T-cell (primary cell): ENCODE data around the gene IKBKG. TPM values are rescaled to one million over a fixed set of nuclear protein-coding genes. Genes with fewer than 3 reads are reported as not detected.
A peak's percentile ranks its signal among the peaks of the same experiment; 100 is the strongest.
"Not testable (repeated sequence)": the region's sequence is repeated elsewhere in the genome, so short reads cannot be mapped to it uniquely, and the experiment has no call there.

ENCODE experiments used
- ATAC-seq, 4 experiments: fragments of 200-7000 bp in 3 of 4; fragments of 150-1000 bp in 1 of 4; cut with Tn5 transposase; replicated peaks in 1 of 4; 1 replicate in 3 of 4; 2 replicates in 1 of 4; pipeline ENCODE4 v1.10.0; 2021; ENCODE audit warnings: moderate library complexity in 3 of 4, mild to moderate bottlenecking in 2 of 4, moderate number of reproducible peaks in 1 of 4
- CTCF ChIA-PET, 2 donors: fragments of 300-600 bp; sonication (Branson Sonifier 250); formaldehyde crosslinking; loops; one replicate each; lab custom pipeline; 2022; ENCODE audit warnings: antibody characterized with exemption in 2 of 2; lab: Charles Lee
- POLR2A ChIA-PET, 2 donors: fragments of 300-600 bp; sonication (Branson Sonifier 250); formaldehyde crosslinking; loops; one replicate each; lab custom pipeline; 2022; ENCODE audit warnings: antibody characterized with exemption in 2 of 2; lab: Charles Lee
- DNase-seq, 35 experiments: peaks; one replicate each; pipeline versions ENCODE4 v3.0.0 to v3.0.0-alpha.2; 2013 to 2023
- H3K27ac ChIP-seq: one replicate; pipeline ENCODE4 v1.5.1; 2013; ENCODE audit warnings: low read length
- H3K27me3 ChIP-seq, 2 experiments: replicated peaks in 1 of 2; 1 replicate in 1 of 2; 2 replicates in 1 of 2; pipeline versions ENCODE4 v1.6.1 to v1.7.0; 2013; ENCODE audit warnings: low read length in 1 of 2, mixed read lengths in 1 of 2; ENCODE audit not compliant: control insufficient read depth in 2 of 2, insufficient read depth in 2 of 2; ENCODE audit errors: extremely low read depth in 1 of 2
- H3K36me3 ChIP-seq, 2 donors: 1 replicate in 1 of 2; 2 replicates in 1 of 2; pipeline versions ENCODE4 v1.6.1 to v1.7.0; 2013; ENCODE audit warnings: low read length in 1 of 2; ENCODE audit not compliant: control insufficient read depth in 2 of 2, insufficient read depth in 1 of 2; ENCODE audit errors: extremely low read depth in 1 of 2
- H3K4me1 ChIP-seq, 2 experiments: 1 replicate in 1 of 2; 2 replicates in 1 of 2; pipeline versions ENCODE4 v1.6.1 to v1.7.0; 2013; ENCODE audit warnings: low read length in 2 of 2, mixed read lengths in 1 of 2; ENCODE audit not compliant: insufficient read depth in 2 of 2, control insufficient read depth in 1 of 2; ENCODE audit errors: extremely low read depth in 1 of 2
- H3K4me3 ChIP-seq, 2 donors: 1 replicate in 1 of 2; 2 replicates in 1 of 2; pipeline versions ENCODE4 v1.5.1 to v1.7.0; 2013; ENCODE audit warnings: mild to moderate bottlenecking in 2 of 2, low read length in 1 of 2, moderate library complexity in 1 of 2; ENCODE audit not compliant: control insufficient read depth in 1 of 2; ENCODE audit errors: extremely low read depth in 1 of 2
- H3K9me3 ChIP-seq: 2 replicates; pipeline ENCODE4 v1.7.0; 2013
- H3K27ac Mint-ChIP-seq, 2 donors: one replicate each; pipeline ENCODE4 v1.8.0; 2020 to 2021; ENCODE audit warnings: mild to moderate bottlenecking in 2 of 2, mixed read lengths in 2 of 2
- H3K27me3 Mint-ChIP-seq, 2 donors: one replicate each; pipeline ENCODE4 v1.8.0; 2021 to 2022; ENCODE audit warnings: mixed read lengths in 2 of 2
- H3K36me3 Mint-ChIP-seq: one replicate; pipeline ENCODE4 v1.8.0; 2021; ENCODE audit warnings: mixed read lengths
- H3K4me1 Mint-ChIP-seq, 3 donors: one replicate each; pipeline ENCODE4 v1.8.0; 2020 to 2022; ENCODE audit warnings: mixed read lengths in 3 of 3, mild to moderate bottlenecking in 1 of 3
- H3K4me3 Mint-ChIP-seq, 3 donors: one replicate each; pipeline ENCODE4 v1.8.0; 2020 to 2022; ENCODE audit warnings: mild to moderate bottlenecking in 3 of 3, mixed read lengths in 3 of 3, moderate library complexity in 3 of 3
- H3K9me3 Mint-ChIP-seq, 3 donors: one replicate each; pipeline ENCODE4 v1.8.0; 2020 to 2022; ENCODE audit warnings: mixed read lengths in 3 of 3
- WGBS: methylation state at CpG from one replicate; pipeline ENCODE4 v1.1.5; 2013; ENCODE audit warnings: missing lambda C conversion rate; ENCODE audit not compliant: insufficient coverage; 5-methylcytosine and 5-hydroxymethylcytosine counted together
- total RNA-seq, 35 experiments: library from RNA in 6 of 35; stranded (reverse) in 6 of 35; fragments of 120-200 nt in 1 of 35; gene quantifications; one replicate each; pipeline versions ENCODE4 v1.2.1 to v1.2.4 and lab custom pipeline; 2013 to 2026

IKBKG gene, protein sequence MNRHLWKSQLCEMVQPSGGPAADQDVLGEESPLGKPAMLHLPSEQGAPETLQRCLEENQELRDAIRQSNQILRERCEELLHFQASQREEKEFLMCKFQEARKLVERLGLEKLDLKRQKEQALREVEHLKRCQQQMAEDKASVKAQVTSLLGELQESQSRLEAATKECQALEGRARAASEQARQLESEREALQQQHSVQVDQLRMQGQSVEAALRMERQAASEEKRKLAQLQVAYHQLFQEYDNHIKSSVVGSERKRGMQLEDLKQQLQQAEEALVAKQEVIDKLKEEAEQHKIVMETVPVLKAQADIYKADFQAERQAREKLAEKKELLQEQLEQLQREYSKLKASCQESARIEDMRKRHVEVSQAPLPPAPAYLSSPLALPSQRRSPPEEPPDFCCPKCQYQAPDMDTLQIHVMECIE
- total RNA-seq (10 to 100 TPM; 32.4 to 59.1 (median 54.0) TPM), total RNA-seq (lab: John Stamatoyannopoulos, UW) (9.1 to 17.8 (median 12.2) reads per million in 29 experiments)
- total RNA-seq (2013), result 22.1 TPM

DNA sequence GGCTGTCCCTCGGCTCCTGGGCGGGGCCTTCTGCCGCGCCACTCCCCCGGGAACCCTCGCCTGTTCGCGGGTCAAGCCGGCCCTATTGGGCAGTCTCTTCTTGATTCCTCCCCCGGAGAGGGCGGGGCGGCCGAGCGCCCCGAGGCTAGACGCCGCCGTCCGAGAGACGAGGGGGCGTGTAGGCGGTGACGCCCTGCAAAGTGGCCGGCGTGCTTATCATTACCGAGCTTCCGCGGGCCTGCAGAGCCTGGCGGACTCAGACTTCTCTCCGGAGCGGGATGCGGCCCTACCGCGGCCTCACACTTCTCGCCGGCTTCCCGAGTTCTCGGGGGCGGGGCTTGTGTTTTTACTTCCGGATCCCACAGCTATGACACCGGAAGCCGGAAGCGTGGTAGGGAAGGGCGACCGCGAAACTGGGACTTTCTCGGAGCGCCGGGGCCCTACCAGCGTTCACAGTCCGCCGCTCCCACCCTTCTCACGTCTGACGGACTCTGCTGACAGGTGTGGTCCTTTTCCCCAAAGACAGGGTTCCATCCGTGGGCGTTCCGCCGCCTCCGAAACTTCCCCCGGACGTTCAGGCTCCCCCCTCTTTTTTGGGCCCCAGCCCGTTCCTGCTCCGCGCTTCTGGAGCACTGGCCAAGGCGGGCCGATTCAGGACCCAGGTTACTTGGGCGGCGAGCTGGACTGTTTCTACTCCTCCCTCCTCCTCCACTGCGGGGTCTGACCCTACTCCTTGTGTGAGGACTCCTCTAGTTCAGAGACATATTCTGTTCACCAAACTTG, at the start of gene IKBKG:
TSS of gene IKBKG (plus strand) at position 376 of the 783 bp plus-strand sequence. CDS start 4,383 bp downstream, outside the sequence.
- Histone ChIP-seq H3K27ac (peak within 1 kb of the TSS; percentile 83), H3K27me3 (no peaks in the 10 kb centered on the region), H3K36me3 (peaks cover 0 to 17% of the 10 kb centered on the region in 2 donors), H3K9me3 (no peaks in the 10 kb centered on the region), H3K4me1 (peaks cover 3 to 67% of the 10 kb centered on the region in 2 experiments), H3K4me3 (peak within 1 kb of the TSS; percentile 65 to 87)
- peak within 1 kb of the TSS; percentile 86 to 92 for H3K27ac Mint-ChIP-seq
- POLR2A ChIA-PET, result interaction anchor here in 1 of 2 donors (0.6 kb wide), 1 partner anchor 231 kb away, joined by 7 read pairs; no protein-coding TSS in a partner anchor
- peak; percentile 80 to 91 (median 85) for DNase-seq
- ATAC-seq, result peak; percentile 80 to 87 (median 82)
- CTCF ChIA-PET, result no interaction called here
- WGBS, result under 1% methylated on average over 52 of the region's 69 CpGs
- H3K4me3 Mint-ChIP-seq, result peak within 1 kb of the TSS; percentile 84 to 90 (median 90)
- no peaks in the 10 kb centered on the region for H3K9me3 Mint-ChIP-seq
- H3K27me3 Mint-ChIP-seq, result peaks cover 0 to 7% of the 10 kb centered on the region in 2 donors
- H3K36me3 Mint-ChIP-seq, result peaks cover 6% of the 10 kb centered on the region
- H3K4me1 Mint-ChIP-seq, result peaks cover 48 to 61% (median 52%) of the 10 kb centered on the region in 3 donors

DNA sequence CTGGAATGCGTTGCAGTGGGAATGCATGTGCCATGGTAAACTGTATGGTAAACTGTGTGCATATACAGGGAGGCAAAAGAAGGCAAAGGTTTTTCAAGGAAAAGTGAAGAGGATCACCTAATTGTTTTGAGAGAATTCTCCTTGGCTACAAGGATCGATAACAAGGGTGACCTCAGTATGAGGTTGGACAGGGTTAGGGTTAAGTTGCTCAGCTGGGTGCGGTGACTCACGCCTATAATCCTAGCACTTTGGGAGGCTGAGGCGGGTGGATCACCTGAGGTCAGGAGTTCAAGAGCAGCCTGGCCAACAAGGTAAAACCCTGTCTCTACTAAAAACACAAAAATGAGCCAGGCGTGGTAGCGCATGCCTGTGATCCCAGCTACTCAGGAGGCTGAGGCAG, 46.0 kb upstream of the IKBKG start:
- H3K4me1 ChIP-seq, H3K9me3 ChIP-seq, H3K4me1 Mint-ChIP-seq, H3K27ac ChIP-seq, H3K27me3 ChIP-seq, DNase-seq, H3K4me3 ChIP-seq, POLR2A ChIA-PET, H3K27ac Mint-ChIP-seq, ATAC-seq, H3K36me3 Mint-ChIP-seq, H3K27me3 Mint-ChIP-seq, H3K9me3 Mint-ChIP-seq, H3K4me3 Mint-ChIP-seq: not testable (repeated sequence)
- peaks cover 0 to 11% of the 10 kb centered on the region in 2 donors for H3K36me3 ChIP-seq
- no CpG with 5 or more reads among the region's 7 CpGs for WGBS
- CTCF ChIA-PET, result interaction anchor here in 1 of 2 donors (0.6 kb wide), 1 partner anchor 35 kb away, joined by 3 read pairs; no protein-coding TSS in a partner anchor

DNA sequence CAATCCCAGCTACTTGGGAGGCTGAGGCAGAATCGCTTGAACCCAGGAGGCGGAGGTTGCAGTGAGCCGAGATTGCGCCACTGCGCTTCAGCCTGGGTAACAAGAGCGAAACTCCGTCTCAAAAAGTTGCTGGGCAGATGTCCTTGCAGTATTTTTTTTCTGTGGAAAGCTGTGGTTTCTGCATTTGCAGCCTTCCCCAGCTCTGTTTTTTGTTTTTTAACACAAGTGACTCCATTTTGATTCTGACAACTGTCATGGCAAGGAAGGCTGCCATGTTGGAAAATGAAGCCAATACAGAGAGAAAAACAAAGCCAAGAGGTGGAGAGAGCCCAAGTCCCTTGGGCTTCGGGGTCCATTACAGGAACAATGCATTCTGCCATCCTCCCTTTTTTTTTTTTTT, 45.3 kb upstream of the IKBKG start:
- no peaks in the 10 kb centered on the region for H3K27me3 ChIP-seq
- no peaks in the 10 kb centered on the region for H3K27me3 Mint-ChIP-seq
- no peak overlapping the region for H3K4me3 Mint-ChIP-seq
- CTCF ChIA-PET, result interaction anchor here in 1 of 2 donors (0.6 kb wide), 1 partner anchor 35 kb away, joined by 3 read pairs; no protein-coding TSS in a partner anchor
- ATAC-seq, result no peak
- no peak overlapping the region for H3K27ac ChIP-seq
- H3K9me3 ChIP-seq, result no peaks in the 10 kb centered on the region
- no peaks in the 10 kb centered on the region for H3K4me1 ChIP-seq
- H3K4me1 Mint-ChIP-seq, result no peaks in the 10 kb centered on the region
- H3K27ac Mint-ChIP-seq, result no peak overlapping the region
- 98% methylated on average over 6 of the region's 8 CpGs for WGBS
- peaks cover 0 to 14% of the 10 kb centered on the region in 2 donors for H3K36me3 ChIP-seq
- POLR2A ChIA-PET, result interaction anchor here in 1 of 2 donors (0.7 kb wide), 1 partner anchor 52 kb away, joined by 7 read pairs; no protein-coding TSS in a partner anchor
- H3K36me3 Mint-ChIP-seq, result peaks cover 3% of the 10 kb centered on the region
- H3K9me3 Mint-ChIP-seq, result no peaks in the 10 kb centered on the region
- DNase-seq, result no peak
- no peak overlapping the region for H3K4me3 ChIP-seq

DNA sequence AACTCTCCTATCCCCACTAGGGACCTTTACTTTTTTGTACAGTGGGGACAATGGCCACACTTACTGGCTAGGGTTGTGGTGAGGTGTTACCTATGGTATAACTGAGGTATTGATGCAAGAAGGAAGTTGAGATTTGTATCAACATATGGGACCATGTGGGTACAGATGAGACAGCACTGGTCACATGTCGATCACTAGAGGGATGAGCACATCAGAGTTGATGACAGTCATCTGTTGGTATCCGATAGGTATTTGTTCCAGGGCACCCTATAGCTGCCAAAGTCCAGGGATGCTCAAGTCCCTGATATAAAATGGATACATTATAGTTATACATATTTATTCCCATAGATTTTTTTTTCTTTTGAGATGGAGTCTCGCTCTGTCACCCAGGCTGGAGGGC, 44.4 kb upstream of the IKBKG start:
- Histone ChIP-seq H3K27me3 (no peaks in the 10 kb centered on the region), H3K36me3 (peaks cover 0 to 17% of the 10 kb centered on the region in 2 donors), H3K9me3 (no peaks in the 10 kb centered on the region), H3K4me1 (no peaks in the 10 kb centered on the region), H3K27ac (no peak overlapping the region), H3K4me3 (no peak overlapping the region)
- ChIA-PET POLR2A (interaction anchor here in 1 of 2 donors (0.7 kb wide), 1 partner anchor 53 kb away, joined by 7 read pairs; no protein-coding TSS in a partner anchor), CTCF (no interaction called here)
- DNase-seq (no peak), ATAC-seq (no peak)
- Mint-ChIP-seq H3K4me3 (no peak overlapping the region), H3K9me3 (no peaks in the 10 kb centered on the region), H3K4me1 (no peaks in the 10 kb centered on the region), H3K36me3 (peaks cover 3% of the 10 kb centered on the region), H3K27me3 (no peaks in the 10 kb centered on the region), H3K27ac (no peak overlapping the region)
- no CpG with 5 or more reads among the region's 3 CpGs for WGBS

DNA sequence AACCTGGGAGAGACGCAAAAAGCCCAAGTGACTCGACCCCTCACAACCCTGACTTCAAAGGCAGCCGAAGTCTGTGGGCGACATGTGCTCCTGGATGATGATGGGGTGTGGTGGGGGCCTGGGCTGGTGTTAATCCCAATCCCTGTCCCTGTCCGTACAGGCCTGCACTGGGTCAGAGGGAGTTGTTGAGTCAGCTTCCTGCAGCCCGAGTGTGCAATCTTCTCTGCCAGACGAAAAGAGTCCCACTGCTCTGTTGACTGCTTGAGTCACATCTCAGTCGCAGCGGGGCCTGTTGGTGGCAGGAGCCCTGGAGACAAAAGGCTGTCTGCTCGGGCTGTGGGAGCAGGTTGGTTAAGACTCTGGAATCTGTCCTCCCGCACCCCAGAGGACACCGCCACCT, 41.7 kb upstream of the IKBKG start:
- WGBS, result 94% methylated on average over 7 of the region's 12 CpGs

More for the DNA sequence above, 41.7 kb upstream of the IKBKG start:
- Mint-ChIP-seq H3K4me1 (peaks cover under 1 to 2% (median 2%) of the 10 kb centered on the region in 3 donors), H3K27me3 (peaks cover 0 to 3% of the 10 kb centered on the region in 2 donors), H3K9me3 (peaks cover 0 to 2% (median 0%) of the 10 kb centered on the region in 3 donors), H3K27ac (peak overlapping the region in 1 of 2 donors; percentile 16), H3K4me3 (no peak overlapping the region), H3K36me3 (peaks cover 16% of the 10 kb centered on the region)
- H3K4me3 ChIP-seq, result no peak overlapping the region
- no peaks in the 10 kb centered on the region for H3K27me3 ChIP-seq
- no peak overlapping the region for H3K27ac ChIP-seq
- DNase-seq, result no peak
- H3K9me3 ChIP-seq, result no peaks in the 10 kb centered on the region
- POLR2A ChIA-PET, result no interaction called here
- peaks cover 4 to 27% of the 10 kb centered on the region in 2 donors for H3K36me3 ChIP-seq
- ATAC-seq, result no peak
- CTCF ChIA-PET, result no interaction called here
- H3K4me1 ChIP-seq, result no peaks in the 10 kb centered on the region
